Measurements from ENCODE around the gene ZNF775. TPM values are rescaled to one million over a fixed set of nuclear protein-coding genes. Genes with fewer than 3 reads are reported as not detected.

ZNF775 gene
- total RNA-seq, 1 donor from 2014 or later: 5.5 TPM

- DNase-seq: peak; percentile 96
- no peak overlapping the region for H3K27ac Mint-ChIP-seq
- peaks cover 5% of the 10 kb centered on the region for H3K4me1 Mint-ChIP-seq
- peaks cover 2% of the 10 kb centered on the region for H3K27me3 Mint-ChIP-seq
- no peaks in the 10 kb centered on the region for H3K36me3 Mint-ChIP-seq (ENCODE audit: low read depth)
- H3K4me3 Mint-ChIP-seq: peak overlapping the region; percentile 39
- no peaks in the 10 kb centered on the region for H3K9me3 Mint-ChIP-seq
- intact Hi-C loops (cut with micrococcal nuclease): loop anchor here (1.0 to 5.0 kb wide), 4 partner anchors 16 to 134 kb away; partner anchors contain the start of gene ZNF775
These were observed 42.0 kb downstream of the ZNF775 start for GRCh38 chr7:150420987-150421674.

DNA sequence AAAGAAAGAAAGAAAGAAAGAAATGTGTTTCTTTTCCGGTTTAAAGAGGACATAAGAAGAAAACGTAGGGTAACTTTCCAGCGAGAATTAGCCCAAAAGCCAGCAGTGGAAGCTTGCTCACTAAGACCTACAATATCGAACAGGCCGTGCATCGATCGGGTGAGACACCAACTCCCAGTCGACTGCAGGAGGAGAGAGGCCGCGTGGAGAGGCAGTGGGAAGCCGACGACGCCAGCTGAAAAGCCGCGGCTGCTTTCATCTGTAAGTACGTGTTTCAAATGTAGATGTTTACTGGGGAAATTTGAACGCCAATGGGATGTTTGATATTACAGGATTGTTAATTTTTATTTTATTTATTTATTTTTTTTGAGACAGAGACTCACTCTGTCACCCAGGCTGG, 42.7 kb downstream of the ZNF775 start:
- intact Hi-C loops (cut with micrococcal nuclease): loop anchor here (1.0 to 5.0 kb wide), 4 partner anchors 17 to 135 kb away; partner anchors contain the start of gene ZNF775
- peaks cover 2% of the 10 kb centered on the region for H3K27me3 Mint-ChIP-seq
- no peak for DNase-seq
- peaks cover 5% of the 10 kb centered on the region for H3K4me1 Mint-ChIP-seq
- no peak overlapping the region for H3K4me3 Mint-ChIP-seq
- H3K9me3 Mint-ChIP-seq: no peaks in the 10 kb centered on the region
- no peak overlapping the region for H3K27ac Mint-ChIP-seq
- no peaks in the 10 kb centered on the region for H3K36me3 Mint-ChIP-seq (ENCODE audit: low read depth)

- DNase-seq: no peak
- H3K9me3 Mint-ChIP-seq: no peaks in the 10 kb centered on the region
- H3K27me3 Mint-ChIP-seq: peaks cover 2% of the 10 kb centered on the region
- H3K36me3 Mint-ChIP-seq (ENCODE audit: low read depth): no peaks in the 10 kb centered on the region
- H3K4me3 Mint-ChIP-seq: no peak overlapping the region
- intact Hi-C loops (cut with micrococcal nuclease): no loop called here
- H3K27ac Mint-ChIP-seq: no peak overlapping the region
- peaks cover 12% of the 10 kb centered on the region for H3K4me1 Mint-ChIP-seq
These were observed 46.5 kb downstream of the ZNF775 start for GRCh38 chr7:150425670-150426069.

- peak overlapping the region; percentile 17 for H3K27ac Mint-ChIP-seq
- H3K4me1 Mint-ChIP-seq: peaks cover 20% of the 10 kb centered on the region
- peak; percentile 67 for DNase-seq
- H3K27me3 Mint-ChIP-seq: no peaks in the 10 kb centered on the region
- intact Hi-C loops (cut with micrococcal nuclease): no loop called here
- H3K9me3 Mint-ChIP-seq: peaks cover 4% of the 10 kb centered on the region
- no peak overlapping the region for H3K4me3 Mint-ChIP-seq
- no peaks in the 10 kb centered on the region for H3K36me3 Mint-ChIP-seq (ENCODE audit: low read depth)
These were observed 49.7 kb downstream of the ZNF775 start for GRCh38 chr7:150428671-150429451.

DNA sequence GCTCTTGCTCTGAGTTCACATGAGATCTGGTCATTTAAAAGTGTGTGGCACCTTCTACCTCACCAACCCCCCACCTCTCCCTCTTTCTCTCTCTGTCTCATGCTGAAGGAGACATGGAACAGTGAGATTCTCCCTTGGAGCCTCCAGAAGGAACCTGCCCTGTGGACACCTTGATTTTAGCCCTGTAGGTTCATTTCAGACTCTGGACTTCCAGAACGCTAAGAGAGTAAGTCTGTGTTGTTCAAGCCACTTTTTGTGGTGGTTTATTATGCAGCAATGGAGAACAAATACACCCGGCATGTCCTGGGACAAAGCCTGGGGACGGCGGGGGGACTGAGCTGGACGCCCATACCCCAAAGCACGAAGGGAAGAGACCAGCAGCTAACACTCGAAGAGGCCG, 50.6 kb downstream of the ZNF775 start:
- Mint-ChIP-seq H3K36me3 (ENCODE audit: low read depth) (no peaks in the 10 kb centered on the region), H3K4me3 (no peak overlapping the region), H3K4me1 (peaks cover 29% of the 10 kb centered on the region), H3K27ac (no peak overlapping the region), H3K27me3 (no peaks in the 10 kb centered on the region), H3K9me3 (peaks cover 4% of the 10 kb centered on the region)
- intact Hi-C loops (cut with micrococcal nuclease): no loop called here
- no peak for DNase-seq

GRCh38 chr7:150430465-150431085, 51.4 kb downstream of the ZNF775 start:
- no peak for DNase-seq
- Mint-ChIP-seq H3K9me3 (peaks cover 4% of the 10 kb centered on the region), H3K27ac (no peak overlapping the region), H3K4me3 (no peak overlapping the region), H3K36me3 (ENCODE audit: low read depth) (no peaks in the 10 kb centered on the region), H3K27me3 (no peaks in the 10 kb centered on the region), H3K4me1 (peaks cover 34% of the 10 kb centered on the region)
- intact Hi-C loops (cut with micrococcal nuclease): no loop called here

DNA sequence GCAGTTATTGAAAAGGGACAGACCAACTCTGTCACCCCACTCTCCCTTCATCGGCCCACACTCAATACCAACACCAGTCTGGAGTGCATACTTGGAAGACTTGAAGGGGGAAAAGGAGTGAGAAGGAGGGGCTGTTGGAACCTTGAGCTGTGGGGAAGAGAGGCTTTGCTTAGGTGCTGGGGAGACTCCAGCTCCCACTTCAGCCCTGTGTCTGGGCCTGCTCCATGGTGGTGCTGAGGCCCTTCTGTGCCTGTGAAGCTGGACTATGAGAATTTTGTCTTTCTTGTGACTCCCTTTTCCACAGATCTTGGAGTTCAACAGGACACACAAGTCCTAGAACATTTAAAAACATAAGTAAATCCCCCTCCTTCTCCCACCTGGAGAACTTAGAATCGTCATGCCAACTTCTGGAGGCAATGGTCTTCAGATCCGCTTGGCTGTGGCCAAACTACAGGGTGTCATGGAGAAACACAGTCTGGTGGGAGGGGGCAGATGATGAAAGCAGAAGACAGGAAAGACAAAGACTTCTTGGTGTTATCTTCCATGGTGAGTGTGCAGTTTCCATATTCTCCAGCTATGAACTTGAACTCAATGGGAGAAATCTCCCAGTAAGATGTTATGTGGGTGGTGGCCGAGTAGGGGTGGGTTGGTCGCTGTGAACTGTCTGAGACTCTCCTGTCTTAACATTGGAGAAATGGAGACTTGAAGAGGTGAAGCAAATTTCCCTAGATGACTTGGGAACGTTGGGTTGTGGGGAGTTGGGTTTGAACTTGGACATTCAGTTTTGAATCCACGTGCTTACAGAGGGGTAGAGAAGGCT, 52.9 kb downstream of the ZNF775 start:
- Mint-ChIP-seq H3K36me3 (ENCODE audit: low read depth) (peaks cover 2% of the 10 kb centered on the region), H3K27me3 (no peaks in the 10 kb centered on the region), H3K27ac (peak overlapping the region; percentile 9), H3K9me3 (peaks cover 4% of the 10 kb centered on the region), H3K4me3 (no peak overlapping the region), H3K4me1 (peaks cover 39% of the 10 kb centered on the region)
- intact Hi-C loops (cut with micrococcal nuclease): no loop called here
- DNase-seq: no peak

DNA sequence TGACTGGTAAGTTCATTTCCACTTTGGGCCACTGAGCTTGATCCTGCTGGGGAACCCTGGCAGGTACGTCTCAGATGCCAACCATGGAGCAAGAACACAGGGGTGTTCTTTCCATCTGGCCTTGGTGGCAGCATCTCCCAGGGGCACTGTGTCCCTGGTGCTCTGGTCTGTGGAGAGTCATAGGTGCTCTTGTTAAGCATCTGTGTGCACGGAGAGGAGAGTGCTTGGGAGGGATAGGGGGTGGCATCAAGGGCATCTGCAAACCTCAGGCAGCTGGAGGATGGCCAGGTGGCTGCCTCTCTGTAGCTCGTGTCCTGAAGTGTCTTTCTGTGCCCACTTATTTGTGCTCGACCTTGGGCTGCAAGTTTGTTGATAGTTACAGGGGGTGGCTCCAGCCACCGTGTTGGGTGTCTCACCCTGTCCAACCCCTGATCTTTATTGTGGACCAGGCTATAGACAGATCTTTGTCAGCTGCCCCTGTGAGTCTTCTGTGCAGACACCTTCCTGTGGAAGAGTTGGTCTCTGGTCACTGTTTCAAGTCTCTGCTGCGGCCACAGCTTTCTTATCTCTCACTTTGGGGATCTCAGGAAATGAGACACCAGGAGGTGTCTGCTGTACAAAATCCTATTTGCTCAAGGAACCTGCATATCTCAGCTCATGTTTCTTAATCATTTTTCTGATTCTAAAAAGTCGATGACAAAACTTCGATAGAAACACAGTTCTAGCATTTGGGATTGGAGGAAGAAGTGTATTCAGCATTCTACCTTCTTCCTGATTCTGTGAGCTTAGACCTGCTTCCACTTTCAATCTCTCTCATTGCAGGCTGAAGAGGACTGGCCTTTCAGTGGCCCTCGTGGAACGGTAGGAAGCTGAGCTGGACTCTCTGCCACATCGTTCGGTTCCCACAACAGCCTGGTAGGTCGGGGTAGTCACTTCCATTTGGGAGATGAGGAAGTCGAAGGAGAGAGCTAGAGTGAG, 54.1 kb downstream of the ZNF775 start:
- H3K4me1 Mint-ChIP-seq: peaks cover 40% of the 10 kb centered on the region
- peak overlapping the region; percentile 91 for H3K27ac Mint-ChIP-seq
- peak overlapping the region; percentile 83 for H3K4me3 Mint-ChIP-seq
- H3K9me3 Mint-ChIP-seq: peaks cover 4% of the 10 kb centered on the region
- DNase-seq: peak; percentile 67
- H3K27me3 Mint-ChIP-seq: no peaks in the 10 kb centered on the region
- peaks cover 2% of the 10 kb centered on the region for H3K36me3 Mint-ChIP-seq (ENCODE audit: low read depth)
- intact Hi-C loops (cut with micrococcal nuclease): no loop called here

DNA sequence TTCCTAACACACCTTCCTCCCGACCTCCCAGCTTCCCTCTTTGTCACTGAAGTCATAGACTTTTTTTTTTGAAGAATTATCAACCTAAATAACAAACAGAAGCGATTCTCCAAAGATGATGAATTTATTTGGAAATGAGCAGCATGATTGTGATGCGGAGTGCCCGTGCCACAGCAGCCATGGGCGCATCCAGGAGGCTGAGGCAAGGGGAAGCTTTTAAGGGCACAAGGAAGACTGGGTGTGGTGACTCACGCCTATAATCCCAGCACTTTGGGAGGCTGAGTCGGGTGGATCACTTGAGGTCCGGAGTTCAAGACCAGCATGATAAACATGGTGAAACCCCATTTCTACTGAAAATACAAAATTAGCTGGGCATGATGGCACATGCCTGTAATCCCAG, 55.1 kb downstream of the ZNF775 start:
- H3K4me1 Mint-ChIP-seq: peaks cover 39% of the 10 kb centered on the region
- intact Hi-C loops (cut with micrococcal nuclease): no loop called here
- H3K27me3 Mint-ChIP-seq: no peaks in the 10 kb centered on the region
- H3K27ac Mint-ChIP-seq: no peak overlapping the region
- H3K9me3 Mint-ChIP-seq: peaks cover 4% of the 10 kb centered on the region
- no peak for DNase-seq
- peak overlapping the region; percentile 83 for H3K4me3 Mint-ChIP-seq
- peaks cover 2% of the 10 kb centered on the region for H3K36me3 Mint-ChIP-seq (ENCODE audit: low read depth)

DNA sequence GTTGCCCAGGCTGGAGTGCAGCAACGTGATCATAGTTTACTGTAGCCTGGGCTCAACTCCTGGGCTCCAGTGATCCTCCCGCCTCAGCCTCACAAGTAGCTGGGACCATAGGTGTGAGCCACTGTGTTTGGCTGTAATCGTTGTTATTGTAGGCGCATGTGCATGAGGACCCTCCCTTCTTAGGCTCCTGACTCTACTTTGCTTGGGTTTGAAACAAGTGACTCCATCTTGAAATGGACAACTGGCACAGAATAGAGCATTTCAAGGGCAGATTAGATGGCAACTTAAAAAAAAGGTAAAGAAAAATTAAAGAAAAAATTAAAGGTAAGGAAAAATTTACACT, 55.9 kb downstream of the ZNF775 start:
- H3K4me3 Mint-ChIP-seq: no peak overlapping the region
- peaks cover 47% of the 10 kb centered on the region for H3K4me1 Mint-ChIP-seq
- no peak overlapping the region for H3K27ac Mint-ChIP-seq
- intact Hi-C loops (cut with micrococcal nuclease): no loop called here
- peaks cover 4% of the 10 kb centered on the region for H3K9me3 Mint-ChIP-seq
- no peaks in the 10 kb centered on the region for H3K27me3 Mint-ChIP-seq
- no peak for DNase-seq
- H3K36me3 Mint-ChIP-seq (ENCODE audit: low read depth): peaks cover 2% of the 10 kb centered on the region

DNA sequence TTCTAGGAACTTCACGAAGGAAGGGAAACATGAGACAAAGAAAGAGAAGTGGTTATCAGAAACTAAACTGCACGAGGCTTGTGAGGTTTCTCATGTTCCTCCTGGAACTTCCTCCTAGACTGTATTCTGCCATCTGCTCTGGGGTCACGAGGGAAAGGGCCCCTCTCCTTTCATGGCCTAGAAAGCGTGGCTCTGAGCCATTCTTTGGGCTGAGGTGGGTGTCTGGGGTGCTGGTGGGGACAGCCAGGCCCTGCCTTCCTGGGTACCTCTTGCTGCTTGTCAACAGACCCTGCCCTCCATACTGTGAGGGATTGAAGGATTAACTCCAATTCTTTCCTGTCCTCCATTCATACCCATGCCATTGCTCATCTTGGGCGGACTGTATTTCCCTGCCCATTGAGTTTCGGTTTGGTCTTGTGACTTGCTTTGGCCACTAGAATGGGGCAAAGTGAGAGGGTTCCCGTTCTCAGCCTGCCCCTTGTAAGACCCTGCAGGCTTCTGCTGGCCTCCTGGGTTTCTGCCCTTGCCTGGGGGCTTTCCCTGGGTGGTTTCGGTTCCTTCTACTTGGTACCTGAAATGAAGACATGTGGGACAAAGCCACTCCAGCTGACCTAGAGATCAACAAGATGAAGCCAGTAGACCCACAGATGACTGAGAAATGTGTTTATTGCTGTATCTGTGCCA, 56.4 kb downstream of the ZNF775 start:
- Mint-ChIP-seq H3K9me3 (peaks cover 4% of the 10 kb centered on the region), H3K27me3 (no peaks in the 10 kb centered on the region), H3K4me1 (peaks cover 52% of the 10 kb centered on the region), H3K4me3 (no peak overlapping the region), H3K27ac (peak overlapping the region; percentile 8), H3K36me3 (ENCODE audit: low read depth) (peaks cover 2% of the 10 kb centered on the region)
- DNase-seq: no peak
- intact Hi-C loops (cut with micrococcal nuclease): no loop called here

DNA sequence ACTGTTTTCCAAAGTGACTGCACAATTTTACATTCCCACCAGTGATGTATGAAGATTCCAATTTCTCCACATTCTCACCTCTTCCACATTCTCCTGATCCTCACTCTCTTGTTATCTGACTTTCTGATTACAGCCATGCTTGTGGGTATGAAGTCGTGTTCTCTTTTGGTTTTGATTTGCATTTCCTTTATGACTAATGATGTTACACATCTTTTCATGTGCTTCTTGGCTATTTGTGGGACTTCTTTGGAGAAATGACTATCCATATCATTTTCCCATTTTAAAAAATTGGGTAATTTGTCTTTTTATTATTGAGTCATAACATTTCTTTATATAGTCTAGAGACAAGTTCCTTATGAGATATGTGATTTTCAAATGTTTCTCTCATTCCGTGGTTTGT, 60.8 kb downstream of the ZNF775 start:
- H3K9me3 Mint-ChIP-seq: peaks cover 12% of the 10 kb centered on the region

More for the DNA sequence above, 60.8 kb downstream of the ZNF775 start:
- Mint-ChIP-seq H3K27ac (peak overlapping the region; percentile 31), H3K36me3 (ENCODE audit: low read depth) (peaks cover 16% of the 10 kb centered on the region), H3K4me3 (peak overlapping the region; percentile 1), H3K27me3 (no peaks in the 10 kb centered on the region), H3K4me1 (peaks cover 31% of the 10 kb centered on the region)
- no peak for DNase-seq
- intact Hi-C loops (cut with micrococcal nuclease): no loop called here
